Activated effector memory CD4-positive, alpha-beta T cell treated with Interleukin-2 at 50 U/mL for 16 hours (primary cell): ENCODE results near the gene TOP3B.

Experiments
- DNase-seq: peaks from one replicate; pipeline ENCODE4 v3.0.0-alpha.2; 2020

Gene TOP3B

GRCh38 chr22:21978564-21979386, 3.8 kb downstream of the TOP3B start:
- no peak for DNase-seq

GRCh38 chr22:21977814-21978213, 4.8 kb downstream of the TOP3B start:
- no peak for DNase-seq

GRCh38 chr22:21975854-21976345, 6.7 kb downstream of the TOP3B start:
- DNase-seq, result no peak

- DNase-seq, result no peak
These were observed 7.3 kb downstream of the TOP3B start for GRCh38 chr22:21975273-21975672.

- DNase-seq, result no peak
These were observed 8.4 kb downstream of the TOP3B start for GRCh38 chr22:21974058-21974649.

- no peak for DNase-seq
These were observed 9.8 kb downstream of the TOP3B start for GRCh38 chr22:21972806-21973205.

- DNase-seq, result no peak
These were observed 10.3 kb downstream of the TOP3B start for GRCh38 chr22:21972293-21972779.

GRCh38 chr22:21971858-21972275, 10.7 kb downstream of the TOP3B start:
- DNase-seq, result no peak

- DNase-seq, result no peak
These were observed 11.6 kb downstream of the TOP3B start for GRCh38 chr22:21970800-21971617.

GRCh38 chr22:21970037-21970799, 12.4 kb downstream of the TOP3B start:
- no peak for DNase-seq

- no peak for DNase-seq
These were observed 14.0 kb downstream of the TOP3B start for GRCh38 chr22:21968452-21969129.

GRCh38 chr22:21967693-21968271, 14.8 kb downstream of the TOP3B start:
- no peak for DNase-seq

GRCh38 chr22:21966643-21967516, 15.7 kb downstream of the TOP3B start:
- DNase-seq, result no peak

GRCh38 chr22:21965762-21966288, 16.8 kb downstream of the TOP3B start:
- DNase-seq, result no peak

- no peak for DNase-seq
These were observed 17.6 kb downstream of the TOP3B start for GRCh38 chr22:21964918-21965484.

- no peak for DNase-seq
These were observed 18.4 kb downstream of the TOP3B start for GRCh38 chr22:21964234-21964633.

- no peak for DNase-seq
These were observed 18.8 kb downstream of the TOP3B start for GRCh38 chr22:21963790-21964211.

GRCh38 chr22:21963286-21963685, 19.3 kb downstream of the TOP3B start:
- no peak for DNase-seq

GRCh38 chr22:21962655-21962949, 20.0 kb downstream of the TOP3B start:
- DNase-seq, result no peak
